Neural cell (in vitro differentiated cells): ENCODE results near the gene NAGK. TPM values are rescaled to one million over a fixed set of nuclear protein-coding genes. Genes with fewer than 3 reads are reported as not detected.

Experiments used
- H2AFZ ChIP-seq: fragments of 200-600, 300-800 bp; sonication (generic), shearing (Covaris generic); 2 replicates; pipeline ENCODE4 v1.6.0; 2014; ENCODE audit warnings: low read depth, mild to moderate bottlenecking, antibody characterized with exemption, low read length, moderate library complexity
- H3F3A ChIP-seq: fragments of 200-600 bp; shearing (Covaris generic); 2 replicates; pipeline ENCODE4 v1.6.1; 2016; ENCODE audit warnings: mild to moderate bottlenecking, moderate library complexity, mixed read lengths, antibody characterized with exemption, low read length; ENCODE audit not compliant: insufficient read depth, poor library complexity, severe bottlenecking
- H3K27ac ChIP-seq: fragments of 200-600, 300-800 bp; sonication (generic), shearing (Covaris generic); 2 replicates; pipeline ENCODE4 v1.5.1; 2014; ENCODE audit warnings: mild to moderate bottlenecking, low read length, moderate library complexity
- H3K27me3 ChIP-seq: fragments of 300-800, 200-600 bp; sonication (generic), shearing (Covaris generic); 2 replicates; pipeline ENCODE4 v1.6.0; 2014; ENCODE audit warnings: mild to moderate bottlenecking, low read depth, low read length, moderate library complexity; ENCODE audit not compliant: insufficient read depth
- H3K36me3 ChIP-seq: fragments of 300-800, 200-600 bp; sonication (generic), shearing (Covaris generic); 2 replicates; pipeline ENCODE4 v1.5.1; 2014; ENCODE audit warnings: mild to moderate bottlenecking, antibody characterized with exemption, low read length, moderate library complexity; ENCODE audit not compliant: insufficient read depth
- H3K4me2 ChIP-seq: fragments of 300-800, 200-600 bp; sonication (generic), shearing (Covaris generic); 2 replicates; pipeline ENCODE4 v1.6.0; 2014; ENCODE audit warnings: mild to moderate bottlenecking, low read length
- H3K4me3 ChIP-seq: fragments of 300-800, 200-600 bp; sonication (generic), shearing (Covaris generic); 2 replicates; pipeline ENCODE4 v1.5.1; 2014; ENCODE audit warnings: mild to moderate bottlenecking, low read length, moderate library complexity
- H3K79me2 ChIP-seq: fragments of 200-600 bp; shearing (Covaris generic); replicated peaks from 2 replicates; pipeline ENCODE4 v1.6.0; 2014; ENCODE audit warnings: mild to moderate bottlenecking, low read length, moderate library complexity; ENCODE audit not compliant: insufficient read depth
- H3K9ac ChIP-seq: fragments of 300-800, 200-600 bp; sonication (generic), shearing (Covaris generic); 2 replicates; pipeline ENCODE4 v1.6.1; 2016; ENCODE audit warnings: mild to moderate bottlenecking, low read length, mixed read lengths
- H3K9me2 ChIP-seq: fragments of 200-600 bp; shearing (Covaris generic); 2 replicates; pipeline ENCODE4 v1.6.1; 2016; ENCODE audit warnings: mild to moderate bottlenecking, low read length, mixed read lengths; ENCODE audit not compliant: insufficient read depth
- H3K9me3 ChIP-seq: fragments of 200-600, 300-800 bp; sonication (generic), shearing (Covaris generic); 2 replicates; pipeline ENCODE4 v1.6.1; 2016; ENCODE audit warnings: mild to moderate bottlenecking, mixed run types, low read length, moderate library complexity, mixed read lengths
- H4K20me1 ChIP-seq: fragments of 200-600 bp; shearing (Covaris generic); 2 replicates; pipeline ENCODE4 v1.6.1; 2016; ENCODE audit warnings: mild to moderate bottlenecking, mixed run types; ENCODE audit not compliant: insufficient read depth
- CTCF ChIP-seq: fragments of 450-650 bp; IDR thresholded peaks from 2 replicates; pipeline ENCODE4 v1.5.1; 2014; ENCODE audit warnings: antibody characterized with exemption, mild to moderate bottlenecking, moderate library complexity; ENCODE audit not compliant: poor library complexity, severe bottlenecking
- EP300 ChIP-seq: fragments of 450-650 bp; conservative IDR thresholded peaks from 2 replicates; pipeline ENCODE4 v1.6.1; 2014; ENCODE audit warnings: antibody characterized with exemption, mild to moderate bottlenecking, moderate library complexity; ENCODE audit not compliant: poor library complexity, severe bottlenecking
- EZH2 ChIP-seq: fragments of 200-600, 300-800 bp; shearing (Covaris generic), sonication (generic); IDR thresholded peaks from 2 replicates; pipeline ENCODE4 v1.6.1; 2014; ENCODE audit warnings: antibody characterized with exemption, low read length, borderline replicate concordance, mild to moderate bottlenecking; ENCODE audit not compliant: insufficient read depth, poor library complexity, severe bottlenecking
- MXI1 ChIP-seq: fragments of 450-650 bp; conservative IDR thresholded peaks from 2 replicates; pipeline ENCODE4 v1.6.1; 2014; ENCODE audit warnings: antibody characterized with exemption, mild to moderate bottlenecking; ENCODE audit not compliant: poor library complexity, severe bottlenecking
- POLR2AphosphoS5 ChIP-seq: IDR thresholded peaks from 2 replicates; pipeline ENCODE4 v1.6.1; 2012
- RAD21 ChIP-seq: fragments of 450-650 bp; conservative IDR thresholded peaks from 2 replicates; pipeline ENCODE4 v1.6.1; 2014; ENCODE audit warnings: antibody characterized with exemption, mild to moderate bottlenecking, moderate library complexity
- REST ChIP-seq: IDR thresholded peaks from 2 replicates; pipeline ENCODE4 v1.6.1; 2012; ENCODE audit warnings: borderline replicate concordance
- SMC3 ChIP-seq: fragments of 450-650 bp; conservative IDR thresholded peaks from 2 replicates; pipeline ENCODE4 v1.6.1; 2014; ENCODE audit warnings: antibody characterized with exemption, mild to moderate bottlenecking, moderate library complexity; ENCODE audit not compliant: poor library complexity
- TAF1 ChIP-seq: IDR thresholded peaks from 2 replicates; pipeline ENCODE4 v1.6.1; 2012; ENCODE audit warnings: low read depth
- polyA plus RNA-seq: library from polyadenylated mRNA; depleted of rRNA; stranded (reverse); fragments of >200 nt; gene quantifications from 2 replicates; pipeline ENCODE4 v1.2.3, GENCODE V29; 2014

NAGK gene
- polyA plus RNA-seq, 1 donor from 2014 or later: 123 TPM

DNA sequence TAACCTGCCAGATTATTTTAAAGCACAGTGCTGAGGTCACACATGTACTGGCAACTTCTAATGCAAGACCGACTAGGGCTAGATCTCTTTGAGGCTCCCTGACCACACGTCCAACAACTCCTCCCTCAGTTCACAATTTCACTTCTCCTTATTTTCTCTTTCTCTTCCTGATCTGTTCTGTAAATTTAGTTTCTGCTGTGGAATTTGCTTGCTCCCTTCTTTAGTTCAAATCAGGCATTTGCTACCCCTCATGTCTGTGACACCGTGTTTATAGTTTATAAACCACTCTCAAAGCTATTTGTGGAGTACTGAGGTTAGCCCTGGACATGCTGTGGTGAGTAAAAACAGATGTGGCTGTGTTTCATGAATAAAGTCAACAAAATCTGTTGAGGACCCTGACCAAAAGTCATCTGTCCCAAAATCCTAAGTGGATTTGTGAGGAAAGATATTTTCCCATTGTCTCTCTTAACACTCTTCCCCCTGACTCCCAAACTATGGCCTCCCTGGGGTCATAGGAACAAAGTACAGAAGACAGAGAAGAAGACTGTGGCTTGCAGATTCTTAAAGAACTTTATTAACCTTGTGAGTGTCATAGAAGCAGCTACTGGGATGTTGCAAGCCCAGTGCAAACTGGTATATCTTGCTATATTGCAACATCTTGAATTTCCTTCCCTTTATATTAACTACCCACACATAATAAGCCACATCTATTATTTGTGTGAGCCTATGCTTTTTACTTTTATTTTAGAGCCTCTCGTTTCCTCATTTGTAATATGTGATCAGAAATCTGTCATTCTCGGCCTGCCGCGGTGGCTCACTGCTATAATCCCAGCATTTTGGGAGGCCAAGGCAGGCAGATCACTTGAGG lies 3.5 kb upstream of the NAGK start:
- H3K4me2 ChIP-seq: no peak overlapping the region
- H3K27me3 ChIP-seq: no peaks in the 10 kb centered on the region
- no peaks in the 10 kb centered on the region for H3K36me3 ChIP-seq
- H2AFZ ChIP-seq: no peak overlapping the region
- H3K9me3 ChIP-seq: no peaks in the 10 kb centered on the region
- no peak overlapping the region for H3K27ac ChIP-seq
- H3K4me3 ChIP-seq: no peak overlapping the region
- no peak overlapping the region for H3K9ac ChIP-seq
- H3K9me2 ChIP-seq: no peaks in the 10 kb centered on the region
- H3K79me2 ChIP-seq: peaks cover 15% of the 10 kb centered on the region
- no peak for TF ChIP-seq POLR2AphosphoS5
- TF ChIP-seq SMC3: no peak
- no peak for TF ChIP-seq EP300
- no peak for TF ChIP-seq CTCF
- no peak for TF ChIP-seq RAD21
- no peak for TF ChIP-seq REST
- TF ChIP-seq MXI1: no peak
- TF ChIP-seq EZH2: no peak
- TF ChIP-seq TAF1: no peak
- H3F3A ChIP-seq: no peaks in the 10 kb centered on the region
- H4K20me1 ChIP-seq: no peaks in the 10 kb centered on the region

- Histone ChIP-seq H3K27me3 (no peaks in the 10 kb centered on the region), H2AFZ (no peak overlapping the region), H3F3A (no peaks in the 10 kb centered on the region), H4K20me1 (no peaks in the 10 kb centered on the region), H3K9ac (no peak overlapping the region), H3K4me3 (no peak overlapping the region), H3K36me3 (no peaks in the 10 kb centered on the region), H3K9me3 (no peaks in the 10 kb centered on the region), H3K9me2 (no peaks in the 10 kb centered on the region), H3K4me2 (no peak overlapping the region), H3K27ac (no peak overlapping the region), H3K79me2 (peaks cover 28% of the 10 kb centered on the region)
- TF ChIP-seq EP300 (no peak), RAD21 (no peak), EZH2 (no peak), POLR2AphosphoS5 (no peak), REST (no peak), SMC3 (no peak), MXI1 (no peak), CTCF (no peak), TAF1 (no peak)
Observed at GRCh38 chr2:71066856-71067255, 1.6 kb upstream of the NAGK start.
